Measurements from ENCODE around the gene ITM2C. TPM values are rescaled to one million over a fixed set of nuclear protein-coding genes. Genes with fewer than 3 reads are reported as not detected.

ITM2C gene
- total and polyA plus RNA-seq, 9 of the 15 experiments (the other 6 are each of a cell fraction or from before 2014, with no cell fraction given): 0.49 to 58.8 (median 21.5) TPM

DNA sequence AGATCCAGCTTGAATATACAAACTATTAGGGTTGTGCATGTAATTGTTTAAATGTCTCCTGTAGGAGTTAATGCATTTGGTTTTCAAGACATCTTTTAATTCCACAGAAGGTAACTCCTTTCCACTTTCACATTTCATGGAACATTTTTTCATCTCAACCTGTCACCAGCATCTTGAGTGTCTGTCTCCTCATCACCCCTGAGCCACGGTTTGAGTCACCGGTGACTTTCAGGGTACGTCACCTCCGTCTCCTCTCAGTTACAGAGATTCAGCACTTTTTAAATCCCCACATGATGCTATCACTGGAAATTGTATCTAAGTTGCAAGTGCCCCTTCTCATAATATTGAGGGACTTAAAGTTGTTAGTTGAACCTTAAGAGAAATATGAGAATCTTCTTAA, 35.0 kb downstream of the ITM2C start (continued):
- TF ChIP-seq, protein P1, sequence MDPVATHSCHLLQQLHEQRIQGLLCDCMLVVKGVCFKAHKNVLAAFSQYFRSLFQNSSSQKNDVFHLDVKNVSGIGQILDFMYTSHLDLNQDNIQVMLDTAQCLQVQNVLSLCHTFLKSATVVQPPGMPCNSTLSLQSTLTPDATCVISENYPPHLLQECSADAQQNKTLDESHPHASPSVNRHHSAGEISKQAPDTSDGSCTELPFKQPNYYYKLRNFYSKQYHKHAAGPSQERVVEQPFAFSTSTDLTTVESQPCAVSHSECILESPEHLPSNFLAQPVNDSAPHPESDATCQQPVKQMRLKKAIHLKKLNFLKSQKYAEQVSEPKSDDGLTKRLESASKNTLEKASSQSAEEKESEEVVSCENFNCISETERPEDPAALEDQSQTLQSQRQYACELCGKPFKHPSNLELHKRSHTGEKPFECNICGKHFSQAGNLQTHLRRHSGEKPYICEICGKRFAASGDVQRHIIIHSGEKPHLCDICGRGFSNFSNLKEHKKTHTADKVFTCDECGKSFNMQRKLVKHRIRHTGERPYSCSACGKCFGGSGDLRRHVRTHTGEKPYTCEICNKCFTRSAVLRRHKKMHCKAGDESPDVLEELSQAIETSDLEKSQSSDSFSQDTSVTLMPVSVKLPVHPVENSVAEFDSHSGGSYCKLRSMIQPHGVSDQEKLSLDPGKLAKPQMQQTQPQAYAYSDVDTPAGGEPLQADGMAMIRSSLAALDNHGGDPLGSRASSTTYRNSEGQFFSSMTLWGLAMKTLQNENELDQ (CRISPR knock-in tag; IDR thresholded peaks at IDR 0.05; ENCODE audit: borderline replicate concordance): no peak

DNA sequence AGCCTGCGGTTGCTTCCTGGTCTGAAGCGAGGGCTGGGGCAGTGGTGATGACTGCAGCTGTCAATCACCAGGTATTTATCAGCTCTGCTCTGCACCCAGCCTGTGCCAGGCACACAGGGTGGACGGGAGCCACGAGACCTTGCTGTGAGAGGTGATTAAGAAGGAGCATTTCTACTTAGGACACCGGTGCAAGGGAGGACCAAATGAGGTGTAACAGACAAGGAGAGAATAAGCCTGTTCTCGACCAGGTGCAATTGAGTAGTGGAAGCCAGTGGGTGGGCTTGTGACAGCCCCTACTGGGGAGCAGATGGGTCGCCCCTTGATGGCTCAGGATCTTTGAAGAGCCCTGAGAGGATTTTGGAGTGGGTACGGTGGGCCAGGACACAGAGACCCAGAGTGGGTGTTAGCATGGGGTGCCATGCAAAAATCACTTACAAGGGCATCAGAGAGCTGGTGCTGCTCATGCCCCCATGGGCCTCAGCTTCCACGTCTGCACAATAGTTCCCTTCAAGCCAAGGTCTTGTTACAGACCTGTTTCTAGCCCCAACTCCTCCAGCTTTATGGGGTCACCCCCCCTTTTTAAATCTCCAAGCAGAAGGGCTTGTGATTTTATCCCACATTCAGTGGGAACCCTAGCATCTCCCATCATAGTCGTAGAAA, 35.7 kb downstream of the ITM2C start:
- Histone ChIP-seq H3K4me3 (no peak overlapping the region), H2AFZ (ENCODE audit: low read depth, low read length) (no peak overlapping the region), H3K4me2 (ENCODE audit: insufficient read depth, low read length) (no peak overlapping the region), H3K27me3 (ENCODE audit: control insufficient read depth in 2 of 2, insufficient read depth in 2 of 2, low read length in 2 of 2) (peaks cover 6 to 27% of the 10 kb centered on the region in 2 experiments; a peak in 4 of 5 replicates), H4K20me1 (replicated peaks; ENCODE audit: control insufficient read depth, insufficient read depth, low read length) (no peaks in the 10 kb centered on the region), H3K9ac (ENCODE audit: insufficient read depth in 1 of 2, low read depth in 2 of 2, low read length in 2 of 2) (no peak overlapping the region), H3K36me3 (ENCODE audit: control insufficient read depth, insufficient read depth, low read length) (no peaks in the 10 kb centered on the region), H3K27ac (ENCODE audit: extremely low read depth, low read depth, low read length) (no peak overlapping the region), H3K9me1 (ENCODE audit: control insufficient read depth, insufficient read depth, low read length) (no peaks in the 10 kb centered on the region), H3K79me2 (ENCODE audit: control insufficient read depth, insufficient read depth, low read length) (no peaks in the 10 kb centered on the region), H3K9me3 (replicated peaks; ENCODE audit: control insufficient read depth, insufficient read depth, low read depth, low read length) (no peaks in the 10 kb centered on the region), H3K4me1 (replicated peaks in 1 of 2; ENCODE audit: control insufficient read depth in 2 of 2, insufficient read depth in 2 of 2, low read length in 2 of 2) (peaks cover under 1 to 6% of the 10 kb centered on the region in 2 experiments; a peak in 3 of 5 replicates)
- FAIRE-seq: no peak
- ChIA-PET CTCF (ENCODE audit: low intra/inter-chr PET ratio) (interaction anchor here (0.6 kb wide), 1 partner anchor 498 kb away, joined by 3 read pairs; no protein-coding TSS in a partner anchor), POLR2A (interaction anchor here (0.6 kb wide), 1 partner anchor 186 kb away, joined by 3 read pairs; no protein-coding TSS in a partner anchor)
- TF ChIP-seq PYGO2 (tag; IDR thresholded peaks at IDR 0.05): no peak
- TF ChIP-seq, protein P2, sequence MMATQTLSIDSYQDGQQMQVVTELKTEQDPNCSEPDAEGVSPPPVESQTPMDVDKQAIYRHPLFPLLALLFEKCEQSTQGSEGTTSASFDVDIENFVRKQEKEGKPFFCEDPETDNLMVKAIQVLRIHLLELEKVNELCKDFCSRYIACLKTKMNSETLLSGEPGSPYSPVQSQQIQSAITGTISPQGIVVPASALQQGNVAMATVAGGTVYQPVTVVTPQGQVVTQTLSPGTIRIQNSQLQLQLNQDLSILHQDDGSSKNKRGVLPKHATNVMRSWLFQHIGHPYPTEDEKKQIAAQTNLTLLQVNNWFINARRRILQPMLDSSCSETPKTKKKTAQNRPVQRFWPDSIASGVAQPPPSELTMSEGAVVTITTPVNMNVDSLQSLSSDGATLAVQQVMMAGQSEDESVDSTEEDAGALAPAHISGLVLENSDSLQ (IDR thresholded peaks at IDR 0.05): 0 out of 2 replicates have a peak, but pooled peaks have one; percentile 18
- no peak for TF ChIP-seq SMAD3 (CRISPR knock-in tag; conservative IDR thresholded peaks at IDR 0.05)
- no peak for TF ChIP-seq XRCC5 (IDR thresholded peaks at IDR 0.05; ENCODE audit: low read depth, low read length)
- TF ChIP-seq GTF2F1 (IDR thresholded peaks at IDR 0.05; ENCODE audit: low read depth, low read length): no peak
- TF ChIP-seq, protein P3, sequence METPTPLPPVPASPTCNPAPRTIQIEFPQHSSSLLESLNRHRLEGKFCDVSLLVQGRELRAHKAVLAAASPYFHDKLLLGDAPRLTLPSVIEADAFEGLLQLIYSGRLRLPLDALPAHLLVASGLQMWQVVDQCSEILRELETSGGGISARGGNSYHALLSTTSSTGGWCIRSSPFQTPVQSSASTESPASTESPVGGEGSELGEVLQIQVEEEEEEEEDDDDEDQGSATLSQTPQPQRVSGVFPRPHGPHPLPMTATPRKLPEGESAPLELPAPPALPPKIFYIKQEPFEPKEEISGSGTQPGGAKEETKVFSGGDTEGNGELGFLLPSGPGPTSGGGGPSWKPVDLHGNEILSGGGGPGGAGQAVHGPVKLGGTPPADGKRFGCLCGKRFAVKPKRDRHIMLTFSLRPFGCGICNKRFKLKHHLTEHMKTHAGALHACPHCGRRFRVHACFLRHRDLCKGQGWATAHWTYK (CRISPR knock-in tag; IDR thresholded peaks at IDR 0.05): no peak
- in situ Hi-C loops (cut with MboI) (no loop called here), intact Hi-C loops (cut with micrococcal nuclease) (loop anchor here (10.0 kb wide), 1 partner anchor 154 kb away; the partner anchor contains the start of gene PSMD1)
- DNase-seq (ENCODE audit: extremely low read depth in 1 of 4, low spot score in 3 of 4): no peak
- 1% methylated on average over 8 of the region's 10 CpGs for WGBS (ENCODE audit: insufficient coverage, low coverage, missing lambda C conversion rate)
- BruUV-seq (replicated peaks): no TSS peak
- no peak for ATAC-seq
